ENCODE measurements around the gene BCL7A.

The BCL7A gene

DNA sequence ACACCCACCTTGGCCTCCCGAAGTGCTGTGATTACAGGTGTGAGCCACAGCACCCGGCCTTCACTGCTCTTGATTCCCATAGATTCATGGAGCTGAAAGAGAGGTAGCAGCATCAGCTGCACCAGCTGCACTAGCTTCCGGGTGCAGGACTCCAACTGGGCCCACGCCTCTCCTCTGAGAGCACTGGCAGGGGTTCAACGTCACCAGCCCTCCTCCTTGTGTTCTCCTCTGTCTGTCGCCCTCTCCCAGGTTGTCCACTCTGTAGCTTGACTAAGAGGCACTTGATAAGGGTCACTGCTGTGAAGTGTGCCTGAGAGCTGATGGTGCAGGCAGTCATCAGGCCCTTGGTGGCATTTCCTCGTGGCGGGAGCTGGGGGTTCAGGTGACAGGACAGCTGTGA lies 85.2 kb downstream of the BCL7A start:
- TF ChIP-seq, protein P1, sequence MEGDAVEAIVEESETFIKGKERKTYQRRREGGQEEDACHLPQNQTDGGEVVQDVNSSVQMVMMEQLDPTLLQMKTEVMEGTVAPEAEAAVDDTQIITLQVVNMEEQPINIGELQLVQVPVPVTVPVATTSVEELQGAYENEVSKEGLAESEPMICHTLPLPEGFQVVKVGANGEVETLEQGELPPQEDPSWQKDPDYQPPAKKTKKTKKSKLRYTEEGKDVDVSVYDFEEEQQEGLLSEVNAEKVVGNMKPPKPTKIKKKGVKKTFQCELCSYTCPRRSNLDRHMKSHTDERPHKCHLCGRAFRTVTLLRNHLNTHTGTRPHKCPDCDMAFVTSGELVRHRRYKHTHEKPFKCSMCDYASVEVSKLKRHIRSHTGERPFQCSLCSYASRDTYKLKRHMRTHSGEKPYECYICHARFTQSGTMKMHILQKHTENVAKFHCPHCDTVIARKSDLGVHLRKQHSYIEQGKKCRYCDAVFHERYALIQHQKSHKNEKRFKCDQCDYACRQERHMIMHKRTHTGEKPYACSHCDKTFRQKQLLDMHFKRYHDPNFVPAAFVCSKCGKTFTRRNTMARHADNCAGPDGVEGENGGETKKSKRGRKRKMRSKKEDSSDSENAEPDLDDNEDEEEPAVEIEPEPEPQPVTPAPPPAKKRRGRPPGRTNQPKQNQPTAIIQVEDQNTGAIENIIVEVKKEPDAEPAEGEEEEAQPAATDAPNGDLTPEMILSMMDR (conservative IDR thresholded peaks at IDR 0.05; ENCODE audit: low read length): no peak
- no peak overlapping the region for H3K4me3 ChIP-seq (ENCODE audit: low read length)
- DNase-seq (ENCODE audit: low read depth): no peak

DNA sequence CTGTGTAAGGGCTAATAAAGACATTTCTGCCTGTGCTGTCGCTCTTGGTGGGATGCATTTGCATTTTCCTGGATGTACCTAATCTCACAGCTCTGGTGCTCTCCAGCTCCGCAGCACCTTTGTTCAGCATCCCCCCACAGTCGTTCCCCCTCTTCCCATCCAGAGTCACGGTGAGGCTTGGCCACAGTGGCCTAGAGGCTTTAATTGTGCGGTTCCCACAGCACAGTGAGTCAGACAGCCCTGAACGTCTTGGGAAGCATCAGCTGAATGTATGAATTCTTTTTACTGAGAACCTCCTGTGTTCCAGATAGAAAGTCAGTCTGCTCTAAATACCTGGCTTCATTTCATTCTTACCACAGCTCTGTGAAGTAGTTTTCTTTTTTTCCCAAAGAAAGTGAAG lies 85.6 kb downstream of the BCL7A start:
- peak; percentile 68 for DNase-seq (ENCODE audit: low read depth)
- TF ChIP-seq, protein P1 (conservative IDR thresholded peaks at IDR 0.05; ENCODE audit: low read length): no peak
- no peak overlapping the region for H3K4me3 ChIP-seq (ENCODE audit: low read length)

DNA sequence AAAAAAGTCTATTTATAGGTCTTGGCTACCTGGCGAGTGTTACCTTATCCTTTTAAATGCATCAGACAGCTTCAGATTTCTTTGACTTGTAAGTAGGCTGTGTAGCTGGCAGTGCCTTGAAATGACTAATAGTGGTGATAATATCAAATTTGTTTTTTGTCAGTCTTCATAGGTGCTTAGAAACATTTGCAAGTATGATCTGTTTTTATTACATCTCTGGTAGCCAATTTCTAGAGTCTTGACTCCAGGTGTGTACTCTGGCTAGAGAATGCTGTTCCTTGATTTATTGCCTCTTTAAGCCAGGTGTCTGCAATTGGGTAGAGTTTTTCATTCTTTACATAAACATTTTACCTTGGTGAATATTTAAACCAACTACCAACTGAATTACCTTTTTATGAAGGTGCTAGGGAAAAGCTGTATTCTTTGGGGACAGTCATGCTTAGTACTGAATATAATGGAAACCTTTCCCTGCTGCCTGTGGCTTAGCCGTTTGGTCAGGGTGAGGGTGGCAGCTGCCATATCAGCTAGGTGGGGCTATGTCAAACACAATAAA lies 89.5 kb downstream of the BCL7A start:
- TF ChIP-seq, protein P1 (conservative IDR thresholded peaks at IDR 0.05; ENCODE audit: low read length): no peak
- DNase-seq (ENCODE audit: low read depth): no peak
- H3K4me3 ChIP-seq (ENCODE audit: low read length): no peak overlapping the region

Measured in AG10803 (cell line).